Measurements from ENCODE around the gene NIT1. TPM values are rescaled to one million over a fixed set of nuclear protein-coding genes. Genes with fewer than 3 reads are reported as not detected.

Gene NIT1
- total and polyA plus RNA-seq, 9 of the 15 experiments (the other 6 are each of a cell fraction or from before 2014, with no cell fraction given), result 18.4 to 76.0 (median 33.7) TPM

DNA sequence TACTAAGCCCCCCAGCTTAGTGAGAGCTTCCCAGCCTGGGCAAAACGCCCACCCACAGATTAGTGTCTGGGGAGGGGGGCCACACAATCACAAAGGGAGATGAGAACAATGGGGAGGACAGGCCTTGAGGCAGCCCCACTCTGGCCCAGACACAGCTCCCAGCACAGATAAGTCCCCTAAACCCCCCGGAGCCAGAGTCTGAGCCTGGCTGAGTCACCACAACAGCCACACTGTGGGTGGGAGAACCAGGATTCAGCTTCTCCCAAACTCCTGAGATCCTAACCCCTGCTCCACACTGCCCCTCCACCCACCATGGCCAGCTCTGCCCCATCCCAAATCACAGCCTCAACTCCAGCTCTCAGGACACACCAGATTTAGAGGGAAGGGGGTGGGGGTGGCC lies 32.7 kb upstream of the NIT1 start:
- no peaks in the 10 kb centered on the region for H3K9me3 ChIP-seq (replicated peaks; ENCODE audit: control insufficient read depth, insufficient read depth, low read depth, low read length)
- BruUV-seq (replicated peaks), result no TSS peak
- peaks cover 11 to 18% of the 10 kb centered on the region in 2 experiments; a peak in 4 of 5 replicates for H3K4me1 ChIP-seq (replicated peaks in 1 of 2; ENCODE audit: control insufficient read depth in 2 of 2, insufficient read depth in 2 of 2, low read length in 2 of 2)
- H3K27ac ChIP-seq (ENCODE audit: extremely low read depth, low read depth, low read length), result no peak overlapping the region
- H3K36me3 ChIP-seq (ENCODE audit: control insufficient read depth, insufficient read depth, low read length), result no peaks in the 10 kb centered on the region
- H3K4me3 ChIP-seq, result no peak overlapping the region
- no peaks in the 10 kb centered on the region for H3K27me3 ChIP-seq (ENCODE audit: control insufficient read depth in 2 of 2, insufficient read depth in 2 of 2, low read length in 2 of 2)
- peak; percentile 32 for FAIRE-seq
- DNase-seq (ENCODE audit: extremely low read depth in 1 of 4, low spot score in 3 of 4), result no peak
- no peak overlapping the region for H3K4me2 ChIP-seq (ENCODE audit: insufficient read depth, low read length)
- H3K9me1 ChIP-seq (ENCODE audit: control insufficient read depth, insufficient read depth, low read length), result no peaks in the 10 kb centered on the region
- CTCF ChIA-PET (ENCODE audit: low intra/inter-chr PET ratio), result no interaction called here
- no peak overlapping the region for H3K9ac ChIP-seq (ENCODE audit: insufficient read depth in 1 of 2, low read depth in 2 of 2, low read length in 2 of 2)
- POLR2A ChIA-PET, result interaction anchor here (0.5 to 1.8 kb wide), 3 partner anchors 10 to 298 kb away, joined by 3 to 8 read pairs (median 3); no protein-coding TSS in a partner anchor
- intact Hi-C loops (cut with micrococcal nuclease), result no loop called here
- 0% methylated on average over 2 of the region's 2 CpGs for WGBS (ENCODE audit: insufficient coverage, low coverage, missing lambda C conversion rate)
- no peak overlapping the region for H2AFZ ChIP-seq (ENCODE audit: low read depth, low read length)
- no peaks in the 10 kb centered on the region for H3K79me2 ChIP-seq (ENCODE audit: control insufficient read depth, insufficient read depth, low read length)
- H4K20me1 ChIP-seq (replicated peaks; ENCODE audit: control insufficient read depth, insufficient read depth, low read length), result no peaks in the 10 kb centered on the region
- no peak for ATAC-seq
- in situ Hi-C loops (cut with MboI), result loop anchor here (25.0 kb wide), 1 partner anchor 248 kb away; no protein-coding TSS in a partner anchor
- TF ChIP-seq PML (IDR thresholded peaks at IDR 0.05; ENCODE audit: low read length) (no peak), TSC22D4 (tag; IDR thresholded peaks at IDR 0.05) (no peak), PHF20 (IDR thresholded peaks at IDR 0.05; ENCODE audit: partially characterized antibody) (no peak), RBM34 (IDR thresholded peaks at IDR 0.05; ENCODE audit: borderline replicate concordance, insufficient read depth, low read length) (no peak), FOXM1 (IDR thresholded peaks at IDR 0.05; ENCODE audit: low read depth) (no peak), FOXM1 (CRISPR knock-in tag; IDR thresholded peaks at IDR 0.05; ENCODE audit: low read depth) (no peak), XRCC3 (IDR thresholded peaks at IDR 0.05) (no peak), NELFE (IDR thresholded peaks at IDR 0.05; ENCODE audit: insufficient read depth, insufficient read length) (no peak), ZKSCAN8 (CRISPR knock-in tag; IDR thresholded peaks at IDR 0.05) (no peak), SETDB1 (IDR thresholded peaks at IDR 0.05; ENCODE audit: low read length) (no peak), MXI1 (IDR thresholded peaks at IDR 0.05; ENCODE audit: low read depth, low read length) (no peak), NEUROD1 (IDR thresholded peaks at IDR 0.05; ENCODE audit: borderline replicate concordance, low read depth, low read length, partially characterized antibody) (no peak), JUND (IDR thresholded peaks at IDR 0.05; ENCODE audit: borderline replicate concordance, low read depth, low read length) (peak; percentile 21; the same call in 1 of the 2 replicates), JUND (tag; IDR thresholded peaks at IDR 0.05; ENCODE audit: borderline replicate concordance, low read depth, low read length) (no peak), KDM1A (IDR thresholded peaks at IDR 0.05) (peak; percentile 38 to 45; a peak in 2 of 4 replicates)
- TF ChIP-seq, protein P1, sequence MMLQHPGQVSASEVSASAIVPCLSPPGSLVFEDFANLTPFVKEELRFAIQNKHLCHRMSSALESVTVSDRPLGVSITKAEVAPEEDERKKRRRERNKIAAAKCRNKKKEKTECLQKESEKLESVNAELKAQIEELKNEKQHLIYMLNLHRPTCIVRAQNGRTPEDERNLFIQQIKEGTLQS (IDR thresholded peaks at IDR 0.05), result peak; percentile 31; the same call in 1 of the 2 replicates
- TF ChIP-seq, protein P1 (CRISPR knock-in tag; conservative IDR thresholded peaks at IDR 0.05), result no peak
- TF ChIP-seq, protein P2, sequence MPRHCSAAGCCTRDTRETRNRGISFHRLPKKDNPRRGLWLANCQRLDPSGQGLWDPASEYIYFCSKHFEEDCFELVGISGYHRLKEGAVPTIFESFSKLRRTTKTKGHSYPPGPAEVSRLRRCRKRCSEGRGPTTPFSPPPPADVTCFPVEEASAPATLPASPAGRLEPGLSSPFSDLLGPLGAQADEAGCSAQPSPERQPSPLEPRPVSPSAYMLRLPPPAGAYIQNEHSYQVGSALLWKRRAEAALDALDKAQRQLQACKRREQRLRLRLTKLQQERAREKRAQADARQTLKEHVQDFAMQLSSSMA (CRISPR knock-in tag; IDR thresholded peaks at IDR 0.05), result no peak
- TF ChIP-seq, protein P3, sequence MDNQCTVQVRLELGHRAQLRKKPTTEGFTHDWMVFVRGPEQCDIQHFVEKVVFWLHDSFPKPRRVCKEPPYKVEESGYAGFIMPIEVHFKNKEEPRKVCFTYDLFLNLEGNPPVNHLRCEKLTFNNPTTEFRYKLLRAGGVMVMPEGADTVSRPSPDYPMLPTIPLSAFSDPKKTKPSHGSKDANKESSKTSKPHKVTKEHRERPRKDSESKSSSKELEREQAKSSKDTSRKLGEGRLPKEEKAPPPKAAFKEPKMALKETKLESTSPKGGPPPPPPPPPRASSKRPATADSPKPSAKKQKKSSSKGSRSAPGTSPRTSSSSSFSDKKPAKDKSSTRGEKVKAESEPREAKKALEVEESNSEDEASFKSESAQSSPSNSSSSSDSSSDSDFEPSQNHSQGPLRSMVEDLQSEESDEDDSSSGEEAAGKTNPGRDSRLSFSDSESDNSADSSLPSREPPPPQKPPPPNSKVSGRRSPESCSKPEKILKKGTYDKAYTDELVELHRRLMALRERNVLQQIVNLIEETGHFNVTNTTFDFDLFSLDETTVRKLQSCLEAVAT (IDR thresholded peaks at IDR 0.05), result no peak
- TF ChIP-seq, protein P4, sequence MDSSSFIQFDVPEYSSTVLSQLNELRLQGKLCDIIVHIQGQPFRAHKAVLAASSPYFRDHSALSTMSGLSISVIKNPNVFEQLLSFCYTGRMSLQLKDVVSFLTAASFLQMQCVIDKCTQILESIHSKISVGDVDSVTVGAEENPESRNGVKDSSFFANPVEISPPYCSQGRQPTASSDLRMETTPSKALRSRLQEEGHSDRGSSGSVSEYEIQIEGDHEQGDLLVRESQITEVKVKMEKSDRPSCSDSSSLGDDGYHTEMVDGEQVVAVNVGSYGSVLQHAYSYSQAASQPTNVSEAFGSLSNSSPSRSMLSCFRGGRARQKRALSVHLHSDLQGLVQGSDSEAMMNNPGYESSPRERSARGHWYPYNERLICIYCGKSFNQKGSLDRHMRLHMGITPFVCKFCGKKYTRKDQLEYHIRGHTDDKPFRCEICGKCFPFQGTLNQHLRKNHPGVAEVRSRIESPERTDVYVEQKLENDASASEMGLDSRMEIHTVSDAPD (CRISPR knock-in tag; IDR thresholded peaks at IDR 0.05), result no peak

Measured in K562 (cell line).